LNCaP clone FGC (cell line): ENCODE results near the gene VIPR1.
A peak's percentile ranks its signal among the peaks of the same experiment; 100 is the strongest.

Source experiments
- DNase-seq: peaks from one replicate; pipeline ENCODE4 v3.0.0-alpha.2; 2011; ENCODE audit warnings: low read depth
- H3K4me3 ChIP-seq: 2 replicates; pipeline ENCODE4 v1.5.1; 2011; ENCODE audit warnings: mild to moderate bottlenecking, low read depth, low read length, control low read depth
- CTCF ChIP-seq: IDR thresholded peaks from 2 replicates; pipeline ENCODE4 v1.5.1; 2012; ENCODE audit warnings: mild to moderate bottlenecking; ENCODE audit not compliant: control insufficient read depth, insufficient read depth; ENCODE audit errors: extremely low read depth

The VIPR1 gene

GRCh38 chr3:42503957-42504333, 1.5 kb downstream of the VIPR1 start:
- TF ChIP-seq CTCF: no peak
- DNase-seq: no peak
- H3K4me3 ChIP-seq: no peak overlapping the region; the same call in 1 of the 2 replicates

GRCh38 chr3:42504334-42505127, 2.1 kb downstream of the VIPR1 start:
- DNase-seq: no peak
- no peak for TF ChIP-seq CTCF
- no peak overlapping the region for H3K4me3 ChIP-seq

- TF ChIP-seq CTCF: no peak
- no peak overlapping the region for H3K4me3 ChIP-seq
- DNase-seq: no peak
These were observed 2.8 kb downstream of the VIPR1 start for GRCh38 chr3:42505128-42505848.

GRCh38 chr3:42505849-42506410, 3.5 kb downstream of the VIPR1 start:
- DNase-seq: no peak
- no peak for TF ChIP-seq CTCF
- no peak overlapping the region for H3K4me3 ChIP-seq

GRCh38 chr3:42507252-42507651, 4.8 kb downstream of the VIPR1 start:
- peak overlapping the region; percentile 27 for H3K4me3 ChIP-seq
- peak; percentile 93 for DNase-seq

GRCh38 chr3:42507761-42508335, 5.4 kb downstream of the VIPR1 start:
- H3K4me3 ChIP-seq: peak overlapping the region; percentile 27
- TF ChIP-seq CTCF: 0 out of 2 replicates have a peak, but pooled peaks have one; percentile 6
- DNase-seq: no peak

More at GRCh38 chr3:42507252-42507651, 4.8 kb downstream of the VIPR1 start:
- no peak for TF ChIP-seq CTCF
